HG02642 (cell line): Measurements from ENCODE around the gene PTGES3.
"Not testable (repeated sequence)": the region's sequence is repeated elsewhere in the genome, so short reads cannot be mapped to it uniquely, and the experiment has no call there.

Source experiments
- ATAC-seq: cut with Tn5 transposase; IDR thresholded peaks from one replicate; pipeline ENCODE4 v1.9.1; 2021; ENCODE audit warnings: mild to moderate bottlenecking; ENCODE audit not compliant: unreplicated experiment, poor library complexity

PTGES3 gene

GRCh38 chr12:56713345-56713744 is 25.3 kb upstream of the PTGES3 start:
- ATAC-seq, result no peak

GRCh38 chr12:56709759-56710376 is 21.8 kb upstream of the PTGES3 start:
- ATAC-seq, result no peak

GRCh38 chr12:56704522-56704921 is 16.4 kb upstream of the PTGES3 start:
- ATAC-seq, result not testable (repeated sequence)

- ATAC-seq, result no peak
These were observed 11.1 kb upstream of the PTGES3 start for GRCh38 chr12:56699020-56699661.

- no peak for ATAC-seq
These were observed 7.4 kb upstream of the PTGES3 start for GRCh38 chr12:56695327-56696101.

GRCh38 chr12:56694161-56694560 is 6.1 kb upstream of the PTGES3 start:
- no peak for ATAC-seq

GRCh38 chr12:56688846-56689109 is 694 bp upstream of the PTGES3 start:
- ATAC-seq, result no peak

GRCh38 chr12:56687223-56688128 is 608 bp downstream of the PTGES3 start:
- ATAC-seq, result peak; percentile 21

- ATAC-seq, result no peak
These were observed 3.2 kb downstream of the PTGES3 start for GRCh38 chr12:56684745-56685359.

- ATAC-seq, result no peak
These were observed 5.8 kb downstream of the PTGES3 start for GRCh38 chr12:56682323-56682722.

- no peak for ATAC-seq
These were observed 8.1 kb downstream of the PTGES3 start for GRCh38 chr12:56679883-56680575.

GRCh38 chr12:56678852-56679251 is 9.2 kb downstream of the PTGES3 start:
- no peak for ATAC-seq

GRCh38 chr12:56677680-56678079 is 10.4 kb downstream of the PTGES3 start:
- peak; percentile 64 for ATAC-seq

GRCh38 chr12:56676851-56677580 is 11.1 kb downstream of the PTGES3 start:
- no peak for ATAC-seq

GRCh38 chr12:56671608-56672007 is 16.5 kb downstream of the PTGES3 start:
- ATAC-seq, result no peak

GRCh38 chr12:56670836-56671235 is 17.2 kb downstream of the PTGES3 start:
- no peak for ATAC-seq

GRCh38 chr12:56668197-56668457 is 20.0 kb downstream of the PTGES3 start:
- no peak for ATAC-seq

GRCh38 chr12:56661979-56662638 is 26.0 kb downstream of the PTGES3 start:
- no peak for ATAC-seq

GRCh38 chr12:56661560-56661959 is 26.5 kb downstream of the PTGES3 start:
- no peak for ATAC-seq
